Astrocyte (in vitro differentiated cells and primary cell): ENCODE results near the gene VPS25. TPM values are rescaled to one million over a fixed set of nuclear protein-coding genes. Genes with fewer than 3 reads are reported as not detected.

Source experiments
- DNase-seq: peaks from one replicate; pipeline ENCODE4 v3.0.0-alpha.2; 2010; ENCODE audit warnings: low read depth
- FAIRE-seq: peaks from 2 replicates; lab custom pipeline; 2011; peaks lifted over from hg19 to GRCh38; lab: Jason Lieb, UNC
- H2AFZ ChIP-seq: 2 replicates; pipeline ENCODE4 v1.6.0; 2012; ENCODE audit warnings: low read depth, low read length, inconsistent platforms
- H3K27ac ChIP-seq: 2 replicates; pipeline ENCODE4 v1.5.1; 2011; ENCODE audit warnings: low read depth, low read length, inconsistent platforms
- H3K27me3 ChIP-seq: 2 replicates; pipeline ENCODE4 v1.6.0; 2011; ENCODE audit warnings: low read length, inconsistent platforms; ENCODE audit not compliant: insufficient read depth
- H3K36me3 ChIP-seq: 2 replicates; pipeline ENCODE4 v1.5.1; 2011; ENCODE audit warnings: low read length, inconsistent platforms; ENCODE audit not compliant: insufficient read depth
- H3K4me1 ChIP-seq: 2 replicates; pipeline ENCODE4 v1.5.1; 2011; ENCODE audit warnings: low read length, inconsistent platforms; ENCODE audit not compliant: insufficient read depth
- H3K4me2 ChIP-seq: 2 replicates; pipeline ENCODE4 v1.6.0; 2012; ENCODE audit warnings: low read length, inconsistent platforms
- H3K4me3 ChIP-seq: 2 replicates; pipeline ENCODE4 v1.5.1; 2011; ENCODE audit warnings: low read depth, mild to moderate bottlenecking, low read length, inconsistent platforms; ENCODE audit not compliant: insufficient read depth
- H3K79me2 ChIP-seq: 2 replicates; pipeline ENCODE4 v1.6.0; 2012; ENCODE audit warnings: mild to moderate bottlenecking, low read length, inconsistent platforms; ENCODE audit not compliant: insufficient read depth
- H3K9ac ChIP-seq: 2 replicates; pipeline ENCODE4 v1.6.0; 2012; ENCODE audit warnings: mild to moderate bottlenecking, low read length, inconsistent platforms
- H3K9me3 ChIP-seq: 2 replicates; pipeline ENCODE4 v1.5.1; 2012; ENCODE audit warnings: low read depth, mild to moderate bottlenecking, low read length, inconsistent platforms; ENCODE audit not compliant: insufficient read depth
- H4K20me1 ChIP-seq: 2 replicates; pipeline ENCODE4 v1.6.0; 2012; ENCODE audit warnings: low read length, inconsistent platforms; ENCODE audit not compliant: insufficient read depth
- H3K27ac Mint-ChIP-seq: one replicate; pipeline ENCODE4 v1.8.0; 2021; ENCODE audit warnings: mild to moderate bottlenecking, mixed read lengths; ENCODE audit not compliant: unreplicated experiment
- H3K27me3 Mint-ChIP-seq: one replicate; pipeline ENCODE4 v1.8.0; 2021; ENCODE audit warnings: low read depth, mixed read lengths; ENCODE audit not compliant: unreplicated experiment
- H3K36me3 Mint-ChIP-seq: one replicate; pipeline ENCODE4 v1.8.0; 2021; ENCODE audit warnings: low read depth, mixed read lengths; ENCODE audit not compliant: unreplicated experiment
- H3K4me1 Mint-ChIP-seq: one replicate; pipeline ENCODE4 v1.8.0; 2021; ENCODE audit warnings: low read depth, mixed read lengths; ENCODE audit not compliant: unreplicated experiment
- H3K4me3 Mint-ChIP-seq: one replicate; pipeline ENCODE4 v1.8.0; 2021; ENCODE audit warnings: mild to moderate bottlenecking, moderate library complexity, mixed read lengths; ENCODE audit not compliant: unreplicated experiment
- H3K9me3 Mint-ChIP-seq: one replicate; pipeline ENCODE4 v1.8.0; 2021; ENCODE audit warnings: mild to moderate bottlenecking, mixed read lengths; ENCODE audit not compliant: unreplicated experiment
- EZH2 ChIP-seq: IDR thresholded peaks from 2 replicates; pipeline ENCODE4 v1.6.1; 2012; ENCODE audit warnings: mild to moderate bottlenecking, low read length, inconsistent platforms; ENCODE audit not compliant: insufficient read depth
- total RNA-seq: library from RNA; stranded (reverse); gene quantifications from 2 replicates; pipeline ENCODE4 v1.2.1, GENCODE V29; 2021
- TF ChIP-seq, protein P1 (sequence below): IDR thresholded peaks from 2 replicates; pipeline ENCODE4 v1.5.1; 2011; ENCODE audit warnings: low read depth, mild to moderate bottlenecking, inconsistent platforms, low read length, moderate library complexity; ENCODE audit not compliant: insufficient read depth

VPS25 gene
- total RNA-seq, 1 donor from 2014 or later, result 49.5 TPM

DNA sequence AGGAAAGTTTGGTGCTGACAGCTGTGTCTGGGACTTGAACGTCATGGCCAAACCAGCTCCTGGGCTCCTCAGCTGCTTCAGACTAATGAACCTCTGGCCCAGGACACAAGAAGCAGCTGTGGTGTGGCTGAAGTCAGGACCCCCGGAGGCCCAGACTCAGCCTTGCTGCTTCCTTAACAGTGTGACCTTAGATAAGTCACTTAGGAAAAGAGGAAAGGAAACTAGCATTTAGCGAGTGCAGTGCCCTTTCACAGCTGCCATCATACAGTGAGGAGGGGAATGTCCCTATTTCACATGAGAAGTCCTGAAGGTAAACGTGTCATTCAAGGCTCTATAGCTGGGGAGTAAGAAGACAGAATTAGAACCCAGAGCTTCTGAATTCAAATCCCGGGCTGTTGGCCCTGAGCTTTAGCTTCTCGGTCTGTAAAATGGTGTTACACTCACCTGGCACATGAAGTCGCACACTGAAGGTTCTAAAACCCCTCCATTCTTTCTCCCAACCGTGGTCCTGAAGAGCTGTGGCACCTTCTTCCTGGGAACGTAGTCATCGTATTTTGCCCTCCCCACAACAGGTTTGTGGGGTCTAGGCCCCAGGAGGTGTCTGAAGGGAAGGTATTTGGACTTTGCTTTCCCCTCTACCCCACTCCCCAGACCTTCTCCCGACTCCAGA, 13.1 kb upstream of the VPS25 start:
- Mint-ChIP-seq H3K27ac (peak overlapping the region; percentile 69), H3K4me1 (peaks cover 8% of the 10 kb centered on the region), H3K9me3 (no peaks in the 10 kb centered on the region), H3K36me3 (peaks cover 1% of the 10 kb centered on the region), H3K27me3 (peaks cover 24% of the 10 kb centered on the region), H3K4me3 (peak overlapping the region; percentile 66)
- no peaks in the 10 kb centered on the region for H4K20me1 ChIP-seq
- H3K4me2 ChIP-seq, result peak overlapping the region; percentile 85
- H3K4me3 ChIP-seq, result no peak overlapping the region
- peaks cover 21% of the 10 kb centered on the region for H3K27me3 ChIP-seq
- no peak overlapping the region for H3K9ac ChIP-seq
- H3K36me3 ChIP-seq, result no peaks in the 10 kb centered on the region
- H2AFZ ChIP-seq, result no peak overlapping the region
- no peak for DNase-seq
- no peak for FAIRE-seq
- TF ChIP-seq, protein P1, sequence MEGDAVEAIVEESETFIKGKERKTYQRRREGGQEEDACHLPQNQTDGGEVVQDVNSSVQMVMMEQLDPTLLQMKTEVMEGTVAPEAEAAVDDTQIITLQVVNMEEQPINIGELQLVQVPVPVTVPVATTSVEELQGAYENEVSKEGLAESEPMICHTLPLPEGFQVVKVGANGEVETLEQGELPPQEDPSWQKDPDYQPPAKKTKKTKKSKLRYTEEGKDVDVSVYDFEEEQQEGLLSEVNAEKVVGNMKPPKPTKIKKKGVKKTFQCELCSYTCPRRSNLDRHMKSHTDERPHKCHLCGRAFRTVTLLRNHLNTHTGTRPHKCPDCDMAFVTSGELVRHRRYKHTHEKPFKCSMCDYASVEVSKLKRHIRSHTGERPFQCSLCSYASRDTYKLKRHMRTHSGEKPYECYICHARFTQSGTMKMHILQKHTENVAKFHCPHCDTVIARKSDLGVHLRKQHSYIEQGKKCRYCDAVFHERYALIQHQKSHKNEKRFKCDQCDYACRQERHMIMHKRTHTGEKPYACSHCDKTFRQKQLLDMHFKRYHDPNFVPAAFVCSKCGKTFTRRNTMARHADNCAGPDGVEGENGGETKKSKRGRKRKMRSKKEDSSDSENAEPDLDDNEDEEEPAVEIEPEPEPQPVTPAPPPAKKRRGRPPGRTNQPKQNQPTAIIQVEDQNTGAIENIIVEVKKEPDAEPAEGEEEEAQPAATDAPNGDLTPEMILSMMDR, result no peak
- TF ChIP-seq EZH2, result peak; percentile 34
- H3K9me3 ChIP-seq, result peaks cover 4% of the 10 kb centered on the region
- peaks cover 2% of the 10 kb centered on the region for H3K4me1 ChIP-seq
- H3K27ac ChIP-seq, result no peak overlapping the region
- H3K79me2 ChIP-seq, result no peaks in the 10 kb centered on the region

DNA sequence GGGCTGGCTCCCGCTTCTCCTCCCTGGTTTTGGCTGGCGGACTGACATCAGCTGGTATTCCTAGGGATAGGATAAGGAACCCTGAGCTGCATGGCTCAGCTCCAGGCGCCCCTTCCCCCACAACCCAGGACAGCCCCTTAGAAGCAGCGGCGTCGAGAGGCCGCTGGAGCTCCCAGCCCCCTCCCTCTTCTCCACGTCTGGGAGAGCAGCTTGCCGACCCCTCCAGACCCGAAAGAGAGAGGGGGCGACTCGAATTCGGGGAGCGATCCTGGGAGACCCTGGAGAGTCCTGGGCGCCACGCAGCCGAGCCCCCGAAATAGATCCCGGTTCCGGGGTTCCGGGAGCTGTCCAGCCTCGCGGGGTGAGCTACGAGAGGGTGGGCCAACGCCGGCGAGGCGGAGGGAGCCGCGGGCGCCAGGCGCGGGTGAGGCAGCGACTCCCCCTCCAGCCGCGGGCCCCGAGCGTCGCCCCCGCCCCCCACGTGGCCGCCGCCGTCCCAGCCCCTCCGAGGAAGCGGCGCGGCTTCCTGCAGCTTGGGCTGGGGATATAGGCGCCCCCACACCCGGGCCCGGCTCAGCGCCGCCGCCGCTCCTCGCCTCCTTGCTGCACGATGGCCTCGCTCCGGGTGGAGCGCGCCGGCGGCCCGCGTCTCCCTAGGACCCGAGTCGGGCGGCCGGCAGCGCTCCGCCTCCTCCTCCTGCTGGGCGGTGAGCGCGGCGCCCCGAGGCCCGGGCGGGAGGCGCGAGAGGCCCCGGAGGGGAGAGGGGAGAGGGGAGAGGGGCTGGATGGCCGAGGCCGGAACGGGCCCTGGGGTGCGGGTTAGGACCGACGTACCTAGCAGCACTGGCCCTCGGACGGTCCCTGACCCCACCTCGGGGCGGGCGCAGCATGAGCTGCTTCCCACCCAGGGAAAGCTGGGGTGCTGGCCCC, 12.3 kb upstream of the VPS25 start, which contains the start of gene RAMP2:
Gene RAMP2, plus strand, starts transcription at position 576 of the 930 bp plus-strand sequence. Its CDS starts 35 bp downstream, at position 611.
- no peak for DNase-seq

More for the DNA sequence above, 12.3 kb upstream of the VPS25 start, which contains the start of gene RAMP2:
- H3K27me3 ChIP-seq, result peaks cover 19% of the 10 kb centered on the region
- peak within 1 kb of the TSS; percentile 39 for H3K4me3 ChIP-seq
- peak within 1 kb of the TSS; percentile 66 for H3K4me3 Mint-ChIP-seq
- H3K79me2 ChIP-seq, result no peaks in the 10 kb centered on the region
- no peak for FAIRE-seq
- peak within 1 kb of the TSS; percentile 48 for H3K9ac ChIP-seq
- H3K27me3 Mint-ChIP-seq, result peaks cover 21% of the 10 kb centered on the region
- H3K4me2 ChIP-seq, result peak within 1 kb of the TSS; percentile 85
- TF ChIP-seq, protein P1, result no peak
- peak; percentile 27 for TF ChIP-seq EZH2
- H3K27ac ChIP-seq, result no peak within 1 kb of the TSS
- peaks cover 8% of the 10 kb centered on the region for H3K4me1 Mint-ChIP-seq
- peak within 1 kb of the TSS; percentile 92 for H2AFZ ChIP-seq
- peaks cover 4% of the 10 kb centered on the region for H3K9me3 ChIP-seq
- H3K4me1 ChIP-seq, result peaks cover 2% of the 10 kb centered on the region
- peaks cover under 1% of the 10 kb centered on the region for H3K36me3 Mint-ChIP-seq
- no peaks in the 10 kb centered on the region for H4K20me1 ChIP-seq
- H3K9me3 Mint-ChIP-seq, result no peaks in the 10 kb centered on the region
- peak within 1 kb of the TSS; percentile 69 for H3K27ac Mint-ChIP-seq
- H3K36me3 ChIP-seq, result no peaks in the 10 kb centered on the region
